Measurements from ENCODE around the gene PXMP2.
"Not testable (repeated sequence)": the region's sequence is repeated elsewhere in the genome, so short reads cannot be mapped to it uniquely, and the experiment has no call there.

Gene PXMP2

GRCh38 chr12:132660996-132661395 is 26.4 kb upstream of the PXMP2 start:
- DNase-seq (ENCODE audit: low spot score), result no peak

DNA sequence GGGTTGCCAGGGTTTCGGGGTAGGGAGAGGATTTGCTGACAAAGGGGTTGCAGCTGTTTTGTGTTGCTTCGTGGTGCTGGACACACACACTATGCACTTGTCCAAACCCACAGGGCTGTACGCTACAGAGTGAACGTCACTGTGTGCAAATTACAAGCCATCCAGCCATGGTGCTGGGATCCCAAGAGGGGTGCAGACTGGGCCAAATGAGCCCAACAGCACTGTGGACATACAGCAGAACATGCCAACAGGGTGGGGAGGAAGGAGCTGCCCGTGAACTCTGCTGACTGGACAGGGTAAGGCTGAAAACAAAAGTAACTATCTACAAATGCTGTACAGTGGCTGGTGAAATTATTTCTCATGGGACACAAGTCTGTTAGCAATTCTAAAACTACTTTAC is 25.4 kb upstream of the PXMP2 start:
- no peak for DNase-seq (ENCODE audit: low spot score)

DNA sequence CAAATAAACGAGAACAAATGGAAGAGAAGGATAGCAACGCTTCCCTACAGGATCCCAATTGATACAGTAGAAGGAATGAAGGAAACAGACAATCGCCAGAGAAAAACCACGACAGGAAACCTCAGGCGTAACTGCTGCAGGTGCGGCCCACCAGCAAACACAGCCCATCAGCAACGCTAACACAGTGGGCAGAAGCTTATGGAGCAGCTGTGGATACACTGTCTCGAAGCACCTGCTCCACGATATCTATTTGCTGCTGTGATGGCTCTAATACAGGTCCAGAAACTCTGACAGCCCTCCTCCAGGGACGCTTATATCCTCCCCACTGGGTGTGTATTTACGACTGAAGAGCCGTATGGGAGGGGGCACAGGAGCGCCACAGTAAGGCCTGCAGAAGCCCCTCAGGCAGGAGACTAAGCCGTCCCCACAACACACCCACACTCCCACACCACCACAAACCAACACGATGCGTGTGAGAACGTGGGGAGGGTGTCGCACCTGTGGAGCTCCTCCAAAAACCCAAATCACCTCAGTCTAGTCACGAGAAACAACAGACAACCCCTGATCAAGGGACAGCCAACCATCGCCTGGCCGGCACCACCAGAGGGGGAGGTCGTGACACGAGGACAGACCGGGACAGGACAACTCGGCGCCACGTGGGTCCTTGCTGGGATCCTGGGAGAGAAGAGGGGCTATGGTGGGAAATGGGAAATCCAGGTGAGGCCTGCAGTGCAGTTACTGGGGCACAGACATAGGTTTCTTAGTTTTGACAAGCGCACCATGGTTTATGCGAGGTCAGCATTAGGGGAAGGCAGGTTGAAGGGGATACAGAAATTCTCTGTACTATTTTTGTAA is 24.3 kb upstream of the PXMP2 start:
- DNase-seq (ENCODE audit: low spot score), result no peak

DNA sequence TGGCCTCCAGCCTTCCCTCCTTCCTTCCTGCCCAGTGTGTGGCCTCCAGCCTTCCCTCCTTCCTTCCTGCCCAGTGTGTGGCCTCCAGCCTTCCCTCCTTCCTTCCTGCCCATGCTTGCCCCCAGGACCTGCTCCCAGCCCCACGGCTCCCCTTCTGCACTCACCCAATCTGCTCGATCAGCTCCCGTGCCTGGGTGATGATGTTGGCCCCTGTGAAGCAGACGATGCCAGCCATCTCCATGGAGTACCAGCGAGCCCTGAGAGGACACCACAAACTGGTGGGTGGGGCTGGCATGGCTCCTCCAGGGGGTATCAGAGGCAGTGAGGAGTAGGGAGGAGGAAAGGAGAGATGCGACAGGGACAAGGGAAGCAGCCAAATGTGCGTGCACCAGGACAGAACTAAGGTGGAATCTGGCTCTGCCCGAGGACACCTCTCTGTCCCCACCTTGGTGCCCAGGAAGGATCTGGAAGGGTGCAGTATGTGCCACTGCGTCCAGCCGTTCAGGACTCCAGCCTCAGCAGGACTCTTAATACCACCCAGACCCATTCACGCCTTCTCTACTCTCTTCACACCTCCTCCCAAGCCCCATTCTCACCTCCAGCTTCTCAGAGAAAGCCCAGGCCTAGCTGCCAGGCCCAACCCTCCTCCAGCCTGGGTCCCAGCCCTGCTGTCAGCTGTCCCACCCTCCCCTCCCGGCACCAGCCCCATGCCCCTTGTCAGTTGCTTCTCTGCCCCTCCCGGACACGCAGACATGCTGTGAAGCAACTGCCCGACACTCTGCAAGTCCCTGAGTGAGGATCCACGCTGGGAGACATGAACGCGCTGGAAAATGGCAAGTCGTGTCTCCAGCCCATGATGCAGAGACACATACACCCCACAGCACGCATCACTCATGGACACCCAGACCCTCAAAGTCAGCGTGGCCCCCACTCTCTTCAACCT is 22.9 kb upstream of the PXMP2 start:
- no peak for DNase-seq (ENCODE audit: low spot score)

GRCh38 chr12:132665149-132665491 is 22.3 kb upstream of the PXMP2 start:
- no peak for DNase-seq (ENCODE audit: low spot score)

DNA sequence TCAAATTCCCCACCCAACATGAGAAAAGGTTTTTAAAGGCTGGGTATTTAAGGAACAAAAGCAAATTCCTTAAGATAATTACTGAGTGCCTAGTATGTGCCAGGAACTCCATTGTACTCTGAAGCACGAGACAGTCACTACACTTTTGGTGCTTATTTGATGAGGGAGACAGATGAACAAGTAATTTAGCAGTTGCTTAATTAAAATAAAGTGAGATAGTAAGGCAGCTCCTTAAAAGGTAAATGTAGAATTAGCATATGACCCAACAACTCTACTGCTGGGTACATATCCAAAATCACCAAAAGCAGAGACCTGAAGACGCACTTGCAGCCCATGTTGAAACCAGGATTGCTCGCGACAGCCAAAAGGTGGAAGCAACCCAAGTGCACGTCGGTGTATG is 21.6 kb upstream of the PXMP2 start:
- no peak for DNase-seq (ENCODE audit: low spot score)

DNA sequence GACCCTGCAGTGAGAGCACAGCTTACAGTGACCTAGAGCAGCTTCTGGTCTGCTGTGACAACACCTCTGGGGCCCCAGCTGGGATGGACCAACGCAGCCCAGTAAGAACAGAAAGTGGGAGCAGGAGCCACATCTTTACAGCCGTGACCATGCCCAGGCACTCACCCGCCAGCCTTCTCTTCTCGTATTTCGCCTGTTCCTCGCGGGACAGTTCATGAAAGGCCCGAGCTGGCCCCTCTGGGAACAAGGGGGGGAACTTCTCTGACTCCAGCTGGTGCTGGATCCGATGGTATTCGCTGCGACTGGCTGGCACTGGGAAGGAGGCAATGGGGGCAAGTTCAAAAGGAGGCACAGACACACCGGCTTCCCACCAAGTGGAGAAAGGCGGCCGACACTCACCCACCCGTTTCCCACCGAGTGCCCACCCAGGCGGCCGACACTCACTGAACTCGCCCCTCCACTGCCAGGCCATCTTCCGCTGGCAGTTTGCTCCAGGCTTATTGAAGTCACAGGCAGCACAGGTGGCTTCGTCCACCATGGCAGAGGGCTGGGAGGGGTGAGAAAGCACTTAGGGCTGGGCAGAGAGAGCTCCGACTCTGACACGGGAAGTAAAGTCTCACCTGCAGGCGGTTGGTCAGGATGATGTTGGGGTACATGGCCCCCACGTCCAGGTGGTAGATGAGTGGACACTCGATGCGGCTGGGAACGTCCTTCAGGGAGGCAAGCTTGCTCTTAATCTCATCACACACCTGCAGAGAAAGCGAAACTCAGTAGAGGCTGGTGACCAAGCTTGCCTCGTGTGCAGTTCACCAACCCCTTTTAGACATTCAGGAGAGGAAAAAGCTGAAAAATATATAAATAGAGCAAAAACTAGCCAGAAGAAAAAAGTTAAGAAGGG is 18.9 kb upstream of the PXMP2 start:
- no peak for DNase-seq (ENCODE audit: low spot score)

DNA sequence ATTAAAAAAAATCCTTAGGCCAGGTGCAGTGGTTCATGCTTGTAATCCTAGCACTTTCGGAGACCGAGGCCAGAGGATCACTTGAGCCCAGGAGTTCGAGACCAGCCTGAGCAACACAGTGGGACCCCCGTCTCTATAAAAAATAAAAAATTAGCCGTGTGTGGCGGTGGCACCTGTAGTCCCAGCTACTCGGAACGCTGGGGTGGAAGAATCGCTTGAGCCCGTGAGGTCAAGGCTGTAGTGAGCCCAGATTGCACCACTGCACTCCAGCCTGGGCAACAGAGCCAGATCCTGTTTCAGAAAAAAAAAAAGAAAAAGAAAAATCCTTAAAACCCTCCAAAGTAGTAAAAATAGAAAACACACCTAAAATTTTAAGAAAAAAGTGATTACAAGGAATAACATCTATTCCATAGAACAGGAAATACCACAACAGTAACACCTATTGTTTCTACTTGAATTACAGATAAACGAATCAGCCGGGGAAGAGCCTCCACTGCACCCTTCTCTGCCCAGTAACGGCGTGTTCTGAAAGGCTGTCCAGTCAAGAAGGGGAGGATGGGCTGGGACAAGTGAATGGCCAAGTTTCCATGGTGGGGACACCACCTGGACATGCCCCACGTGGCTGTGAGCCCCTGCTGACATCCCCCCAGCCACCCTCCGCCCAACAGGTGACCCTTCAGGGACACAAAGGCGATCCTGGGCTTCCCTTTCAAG is 18.1 kb upstream of the PXMP2 start:
- DNase-seq (ENCODE audit: low spot score), result no peak

DNA sequence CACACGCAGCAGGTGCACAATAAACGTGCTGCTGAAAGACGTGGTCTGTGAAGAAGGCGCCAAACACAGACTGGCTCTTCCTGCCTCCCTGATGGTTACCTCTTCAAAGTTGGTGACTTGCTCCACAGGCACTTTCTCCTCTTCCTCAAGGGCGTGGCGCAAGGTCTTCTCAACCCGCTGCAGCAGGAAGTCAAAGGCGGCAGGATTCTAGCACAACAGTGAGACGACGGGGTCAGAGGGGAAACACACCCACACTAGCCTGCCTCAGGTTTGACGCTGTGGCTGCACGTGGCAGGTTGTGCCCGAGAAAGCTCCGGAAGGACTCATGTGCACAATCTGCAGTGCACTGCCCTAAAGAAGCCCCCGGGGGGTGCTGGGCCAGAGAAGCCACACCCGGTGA is 15.3 kb upstream of the PXMP2 start:
- no peak for DNase-seq (ENCODE audit: low spot score)

GRCh38 chr12:132672678-132673077 is 14.7 kb upstream of the PXMP2 start:
- DNase-seq (ENCODE audit: low spot score), result no peak

DNA sequence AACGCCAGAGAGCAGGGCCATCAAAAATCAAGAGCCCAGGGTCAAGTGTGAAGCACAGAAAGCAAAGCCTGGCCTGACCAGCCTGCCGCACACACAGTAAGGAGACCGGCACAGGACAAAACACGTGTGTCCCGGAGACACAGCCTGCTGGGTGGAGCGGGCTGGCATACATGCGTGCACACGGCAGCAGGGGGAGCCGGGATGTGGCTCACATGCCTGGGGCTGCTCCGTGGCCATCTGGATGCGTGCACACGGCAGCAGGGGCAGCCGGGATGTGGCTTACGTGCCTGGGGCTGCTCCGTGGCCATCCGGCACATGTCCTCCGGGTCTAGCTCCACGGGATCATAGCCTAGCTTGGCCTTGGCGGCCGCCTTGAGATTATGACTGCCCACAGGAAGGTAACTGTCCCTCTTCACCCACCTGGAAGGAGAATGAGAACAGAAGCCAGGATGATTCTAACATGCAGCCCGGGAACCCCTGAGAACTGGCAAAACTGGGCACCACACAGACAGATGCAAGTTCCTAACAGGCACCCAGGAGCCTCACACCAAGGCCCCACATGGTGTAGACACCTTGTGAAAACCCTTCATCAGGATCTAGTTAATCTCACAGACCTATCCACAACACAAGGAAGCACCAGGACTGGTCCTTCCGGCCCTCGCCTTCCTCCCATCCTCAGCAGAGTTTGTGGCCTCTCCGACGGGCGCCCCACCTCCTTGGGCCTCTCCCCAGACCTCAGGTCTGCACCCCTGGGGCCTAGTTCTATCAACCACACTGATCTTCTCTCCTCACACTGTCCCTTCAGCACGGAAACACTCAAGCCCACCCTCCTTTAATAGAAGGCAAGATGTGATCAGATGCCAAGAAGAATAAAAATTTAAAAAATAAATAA is 13.9 kb upstream of the PXMP2 start:
- no peak for DNase-seq (ENCODE audit: low spot score)

- no peak for DNase-seq (ENCODE audit: low spot score)
Measured at GRCh38 chr12:132674561-132674960, 12.8 kb upstream of the PXMP2 start.

- no peak for DNase-seq (ENCODE audit: low spot score)
Measured at GRCh38 chr12:132675757-132676432, 11.5 kb upstream of the PXMP2 start.

GRCh38 chr12:132677492-132677891 is 9.9 kb upstream of the PXMP2 start:
- no peak for DNase-seq (ENCODE audit: low spot score)

- DNase-seq (ENCODE audit: low spot score), result no peak
Measured at GRCh38 chr12:132685400-132685799, 2.0 kb upstream of the PXMP2 start.

- DNase-seq (ENCODE audit: low spot score), result no peak
Measured at GRCh38 chr12:132686825-132687210, 569 bp upstream of the PXMP2 start.

GRCh38 chr12:132689227-132689626 is 1.8 kb downstream of the PXMP2 start:
- no peak for DNase-seq (ENCODE audit: low spot score)

DNA sequence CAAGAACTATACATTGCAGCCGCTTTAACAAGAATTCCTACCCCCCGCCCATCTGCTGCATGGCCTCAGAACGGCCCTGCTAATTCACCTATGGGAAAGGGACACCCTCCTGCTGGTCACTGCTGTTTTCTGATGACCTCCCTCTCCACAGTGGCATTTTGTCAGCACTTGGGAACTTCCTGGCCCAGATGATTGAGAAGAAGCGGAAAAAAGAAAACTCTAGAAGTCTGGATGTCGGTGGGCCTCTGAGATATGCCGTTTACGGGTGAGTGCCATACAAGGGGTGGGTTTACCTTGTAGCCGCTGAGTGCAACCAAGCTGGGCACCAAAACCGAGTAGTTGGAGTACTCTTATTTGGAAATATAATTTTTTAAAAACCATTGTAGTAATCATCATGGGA is 2.7 kb downstream of the PXMP2 start:
- no peak for DNase-seq (ENCODE audit: low spot score)

- DNase-seq (ENCODE audit: low spot score), result not testable (repeated sequence)
Measured at GRCh38 chr12:132692030-132692429, 4.6 kb downstream of the PXMP2 start.

GRCh38 chr12:132694888-132695287 is 7.5 kb downstream of the PXMP2 start:
- not testable (repeated sequence) for DNase-seq (ENCODE audit: low spot score)
